Colonic mucosa (tissue), 4 donors: ENCODE data around the gene TSHZ2. TPM values are rescaled to one million over a fixed set of nuclear protein-coding genes. Genes with fewer than 3 reads are reported as not detected.
"Not testable (repeated sequence)": the region's sequence is repeated elsewhere in the genome, so short reads cannot be mapped to it uniquely, and the experiment has no call there.

Source experiments
- DNase-seq: peaks from one replicate; pipeline ENCODE4 v3.0.0-alpha.2; 2020
- H3K27ac ChIP-seq: fragments of 200-600 bp; one replicate; pipeline ENCODE4 v1.8.0; 2021
- H3K27me3 ChIP-seq: fragments of 200-600 bp; one replicate; pipeline ENCODE4 v1.8.0; 2021
- H3K36me3 ChIP-seq: fragments of 200-600 bp; one replicate; pipeline ENCODE4 v1.8.0; 2021
- H3K4me1 ChIP-seq: fragments of 200-600 bp; one replicate; pipeline ENCODE4 v1.8.0; 2021; ENCODE audit warnings: mild to moderate bottlenecking
- H3K4me3 ChIP-seq: fragments of 200-600 bp; one replicate; pipeline ENCODE4 v1.8.0; 2021
- H3K9ac ChIP-seq, 2 donors: one replicate each; pipeline ENCODE4 v1.7.0; 2013; ENCODE audit warnings: control low read depth in 2 of 2, low read depth in 2 of 2, low read length in 2 of 2
- H3K9me3 ChIP-seq: fragments of 200-600 bp; one replicate; pipeline ENCODE4 v1.8.0; 2021
- intact Hi-C: fragments of 100-400 bp; cut with DNase I; formaldehyde crosslinking; loops from one replicate; pipeline ENCODE4 v1.14.1; 2022
- total RNA-seq, 2 donors: library from RNA; stranded (reverse); fragmentation: NEBNext Ultra II Directional in 1 of 2; extraction: Animal tissue kit (Norgen Biotek cat#: 25700) in 1 of 2; gene quantifications; one replicate each; pipeline ENCODE4 v1.2.1, GENCODE V29; 2021
- TF ChIP-seq, protein P1 (sequence below): fragments of 200-600 bp; IDR thresholded peaks from one replicate; pipeline ENCODE4 v1.8.0; 2022; ENCODE audit warnings: antibody characterized with exemption, mild to moderate bottlenecking
- donor health status: healthy.
- donor health status: DM: no; HTN: no; CAD: no.
- donor health status: DM: no; HTN: no; CAD: no.

TSHZ2 gene
- total RNA-seq, 2 donors from 2014 or later: 2.1 to 3.1 TPM

DNA sequence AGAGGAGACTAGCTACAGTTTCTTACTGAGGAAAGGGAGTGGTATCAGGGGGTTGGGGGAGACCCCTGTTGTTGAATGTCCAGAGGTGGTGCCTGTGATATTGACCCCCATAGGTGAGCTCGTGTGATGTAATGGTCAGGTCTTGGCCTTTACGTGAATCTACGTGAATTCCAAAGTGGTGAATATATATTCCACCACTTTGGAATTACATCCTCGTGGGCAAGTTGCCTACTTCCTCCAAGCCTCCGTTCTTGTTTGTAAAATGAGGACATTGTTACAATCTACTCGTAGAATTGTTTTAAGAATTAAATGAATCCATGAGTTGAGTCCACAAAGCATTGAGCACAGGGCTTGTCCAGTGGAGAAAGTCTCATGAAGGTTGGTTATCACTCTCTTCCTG lies 47.3 kb downstream of the TSHZ2 start:
- intact Hi-C loops: no loop called here
- Histone ChIP-seq H3K9me3 (no peaks in the 10 kb centered on the region), H3K27ac (no peak overlapping the region), H3K4me3 (no peak overlapping the region), H3K27me3 (no peaks in the 10 kb centered on the region), H3K36me3 (no peaks in the 10 kb centered on the region), H3K9ac (no peak overlapping the region), H3K4me1 (no peaks in the 10 kb centered on the region)
- TF ChIP-seq, protein P1, sequence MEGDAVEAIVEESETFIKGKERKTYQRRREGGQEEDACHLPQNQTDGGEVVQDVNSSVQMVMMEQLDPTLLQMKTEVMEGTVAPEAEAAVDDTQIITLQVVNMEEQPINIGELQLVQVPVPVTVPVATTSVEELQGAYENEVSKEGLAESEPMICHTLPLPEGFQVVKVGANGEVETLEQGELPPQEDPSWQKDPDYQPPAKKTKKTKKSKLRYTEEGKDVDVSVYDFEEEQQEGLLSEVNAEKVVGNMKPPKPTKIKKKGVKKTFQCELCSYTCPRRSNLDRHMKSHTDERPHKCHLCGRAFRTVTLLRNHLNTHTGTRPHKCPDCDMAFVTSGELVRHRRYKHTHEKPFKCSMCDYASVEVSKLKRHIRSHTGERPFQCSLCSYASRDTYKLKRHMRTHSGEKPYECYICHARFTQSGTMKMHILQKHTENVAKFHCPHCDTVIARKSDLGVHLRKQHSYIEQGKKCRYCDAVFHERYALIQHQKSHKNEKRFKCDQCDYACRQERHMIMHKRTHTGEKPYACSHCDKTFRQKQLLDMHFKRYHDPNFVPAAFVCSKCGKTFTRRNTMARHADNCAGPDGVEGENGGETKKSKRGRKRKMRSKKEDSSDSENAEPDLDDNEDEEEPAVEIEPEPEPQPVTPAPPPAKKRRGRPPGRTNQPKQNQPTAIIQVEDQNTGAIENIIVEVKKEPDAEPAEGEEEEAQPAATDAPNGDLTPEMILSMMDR: no peak
- no peak for DNase-seq

DNA sequence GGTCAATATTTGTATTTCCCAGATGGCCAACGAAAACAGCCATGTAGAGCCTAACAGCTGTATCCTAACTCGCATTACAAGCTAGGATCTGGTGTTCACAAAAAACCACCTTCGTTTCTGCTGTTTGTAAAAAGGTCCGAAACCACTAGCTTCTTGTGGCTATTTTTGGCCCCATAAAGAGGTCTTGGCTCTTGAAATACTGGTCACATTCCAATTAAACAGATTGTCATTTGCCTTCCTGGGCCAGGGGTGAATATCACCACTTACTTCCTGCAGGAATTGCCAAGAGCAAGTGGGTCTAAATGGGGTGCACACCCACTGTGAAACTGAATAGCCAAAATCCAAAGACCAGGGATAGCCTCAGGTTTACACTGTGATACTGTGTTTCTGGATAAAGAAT lies 48.2 kb downstream of the TSHZ2 start:
- no peak for DNase-seq
- H3K4me1 ChIP-seq: no peaks in the 10 kb centered on the region
- no peak overlapping the region for H3K9ac ChIP-seq
- TF ChIP-seq, protein P1: no peak
- no peaks in the 10 kb centered on the region for H3K9me3 ChIP-seq
- H3K4me3 ChIP-seq: no peak overlapping the region
- intact Hi-C loops: no loop called here
- H3K27me3 ChIP-seq: no peaks in the 10 kb centered on the region
- no peaks in the 10 kb centered on the region for H3K36me3 ChIP-seq
- no peak overlapping the region for H3K27ac ChIP-seq

DNA sequence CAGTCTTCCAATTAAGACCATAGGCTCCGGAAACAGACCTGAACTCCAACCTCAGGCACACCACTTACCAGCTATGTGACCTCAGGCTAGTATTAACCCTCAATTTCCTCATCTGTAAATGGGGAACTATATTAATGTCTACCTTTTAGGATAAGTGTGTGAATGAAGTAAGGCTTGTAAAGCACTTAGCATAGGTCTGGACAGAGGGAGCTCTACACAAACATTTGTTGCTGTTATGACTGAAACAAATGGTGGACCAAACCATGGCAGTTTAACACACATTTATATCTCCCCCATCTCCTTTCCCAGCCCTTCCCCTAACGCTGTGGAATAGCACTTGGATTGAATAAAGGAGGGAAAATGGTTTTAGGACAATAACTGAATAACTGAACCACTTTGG lies 48.7 kb downstream of the TSHZ2 start:
- no peak for DNase-seq
- no peak overlapping the region for H3K4me3 ChIP-seq
- H3K36me3 ChIP-seq: no peaks in the 10 kb centered on the region
- TF ChIP-seq, protein P1: no peak
- H3K27me3 ChIP-seq: no peaks in the 10 kb centered on the region
- intact Hi-C loops: no loop called here
- H3K9ac ChIP-seq: no peak overlapping the region
- H3K4me1 ChIP-seq: no peaks in the 10 kb centered on the region
- no peak overlapping the region for H3K27ac ChIP-seq
- H3K9me3 ChIP-seq: no peaks in the 10 kb centered on the region

DNA sequence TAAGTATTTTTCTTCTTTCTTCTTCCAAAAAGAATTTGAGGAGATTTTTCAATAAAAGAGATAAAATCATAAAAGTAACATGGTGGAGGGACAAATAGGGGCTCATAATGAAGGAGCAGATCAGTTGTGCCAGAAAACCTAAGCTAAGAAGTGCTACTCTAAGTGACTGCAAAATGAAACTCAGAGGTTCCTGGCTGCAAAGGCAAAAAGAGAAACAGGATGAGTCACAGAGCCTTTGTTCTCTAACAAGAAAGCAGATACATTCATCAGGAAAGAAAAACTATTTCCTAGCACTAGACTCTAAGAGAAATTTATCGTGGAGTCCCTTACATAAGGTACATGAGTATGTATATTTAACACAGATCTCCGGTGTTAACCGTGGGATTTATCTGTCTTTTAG lies 49.8 kb downstream of the TSHZ2 start:
- Histone ChIP-seq H3K27ac (no peak overlapping the region), H3K27me3 (no peaks in the 10 kb centered on the region), H3K4me3 (no peak overlapping the region), H3K9me3 (no peaks in the 10 kb centered on the region), H3K4me1 (no peaks in the 10 kb centered on the region), H3K9ac (no peak overlapping the region), H3K36me3 (no peaks in the 10 kb centered on the region)
- TF ChIP-seq, protein P1: no peak
- no peak for DNase-seq
- intact Hi-C loops: no loop called here

DNA sequence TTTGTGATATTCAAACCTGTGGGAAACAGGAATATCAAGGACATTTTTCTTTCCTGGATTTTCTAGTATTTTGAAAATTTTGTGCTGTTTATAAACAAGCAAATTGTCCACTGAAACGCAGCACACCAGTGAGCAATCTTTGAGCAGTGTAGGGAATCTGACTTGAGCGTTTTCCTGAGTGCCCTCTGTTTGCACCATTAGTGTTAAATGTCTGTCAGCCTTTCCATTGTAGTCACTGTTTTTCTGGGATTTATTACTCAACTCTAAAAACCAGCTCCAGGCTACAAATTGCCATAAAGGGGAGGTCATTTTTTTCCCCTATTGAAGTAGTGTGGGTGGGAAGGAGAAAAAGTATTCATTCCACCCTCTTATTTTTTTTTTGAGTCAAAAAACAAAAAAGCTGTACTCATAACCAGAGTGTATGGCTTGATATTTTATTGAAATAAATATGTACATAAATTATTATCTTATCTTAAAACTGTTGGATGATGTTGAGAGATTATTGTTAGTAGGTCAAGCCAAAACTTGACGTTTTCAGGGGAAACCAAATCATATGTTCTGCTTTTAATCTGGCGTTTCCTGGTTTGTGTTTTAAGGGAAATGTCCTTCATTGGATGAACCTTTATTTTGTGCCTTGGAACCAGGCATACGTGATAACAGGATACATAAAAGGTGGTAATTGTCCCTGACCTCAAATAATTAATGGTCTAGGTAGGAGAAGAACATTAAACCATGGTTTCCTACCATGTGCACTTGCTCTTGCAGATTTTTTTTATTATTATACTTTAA lies 51.8 kb downstream of the TSHZ2 start:
- no peak for DNase-seq
- intact Hi-C loops: no loop called here
- Histone ChIP-seq H3K4me1 (no peaks in the 10 kb centered on the region), H3K27me3 (no peaks in the 10 kb centered on the region), H3K9me3 (no peaks in the 10 kb centered on the region), H3K4me3 (no peak overlapping the region), H3K27ac (no peak overlapping the region), H3K36me3 (no peaks in the 10 kb centered on the region), H3K9ac (no peak overlapping the region)
- TF ChIP-seq, protein P1: no peak

DNA sequence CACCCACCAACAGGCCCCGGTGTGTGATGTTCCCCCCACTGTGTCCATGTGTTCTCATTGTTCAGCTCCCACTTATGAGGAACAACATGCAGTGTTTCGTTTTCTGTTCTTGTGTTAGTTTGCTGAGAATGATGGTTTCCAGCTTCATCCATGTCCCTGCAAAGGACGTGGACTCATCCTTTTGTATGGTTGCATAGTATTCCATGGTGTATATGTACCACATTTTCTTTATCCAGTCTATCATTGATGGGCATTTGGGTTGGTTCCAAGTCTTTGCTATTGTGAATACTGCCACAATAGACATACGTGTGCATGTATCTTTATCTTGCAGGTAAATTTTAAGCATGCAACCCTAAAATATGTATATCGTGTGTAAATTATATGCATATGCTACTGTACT lies 52.5 kb downstream of the TSHZ2 start:
- H3K9me3 ChIP-seq, H3K36me3 ChIP-seq, DNase-seq, H3K4me3 ChIP-seq, H3K27me3 ChIP-seq, intact Hi-C loops, H3K4me1 ChIP-seq, H3K27ac ChIP-seq, H3K9ac ChIP-seq: not testable (repeated sequence)
